GM12878 (cell line): ENCODE data around the gene MXRA7. TPM values are rescaled to one million over a fixed set of nuclear protein-coding genes. Genes with fewer than 3 reads are reported as not detected.

Experiments
- CEBPZ ChIP-seq: fragments of 150-350 bp; IDR thresholded peaks from 2 replicates; pipeline ENCODE4 v1.6.1; 2016; ENCODE audit warnings: low read depth, low read length
- ELK1 ChIP-seq: IDR thresholded peaks from 2 replicates; pipeline ENCODE4 v1.6.1; 2012; ENCODE audit warnings: low read depth, low read length, improper control_type of control experiment
- KAT2A ChIP-seq: conservative IDR thresholded peaks from 2 replicates; pipeline ENCODE4 v1.6.1; 2011; ENCODE audit warnings: low read depth, low read length; ENCODE audit not compliant: control insufficient read depth
- NR2C1 ChIP-seq: fragments of 450-650 bp; IDR thresholded peaks from 2 replicates; pipeline ENCODE4 v1.6.1; 2017; ENCODE audit warnings: antibody characterized with exemption, mild to moderate bottlenecking, moderate library complexity
- ZNF592 ChIP-seq: fragments of 450-650 bp; IDR thresholded peaks from 2 replicates; pipeline ENCODE4 v1.6.1; 2017; ENCODE audit warnings: mild to moderate bottlenecking, moderate library complexity
- polyA plus RNA-seq, 11 experiments: library from polyadenylated mRNA; depleted of rRNA in 4 of 11; unstranded in 6 of 11; stranded (reverse) in 5 of 11; fragments of >200 nt; fragmentation: Nextera tagmentation in 4 of 11; fragmentation: Illumina TruSeq in 1 of 11; extraction: Ambion mirVana in 4 of 11; extraction: Trizol in 1 of 11; gene quantifications; 1 replicate in 1 of 11; 2 replicates in 10 of 11; pipeline versions ENCODE4 v1.2.1 to v1.2.3, GENCODE V29; 2011 to 2016; ENCODE audit warnings: inconsistent platforms in 2 of 11, missing spikeins in 2 of 11, low read depth in 1 of 11
- total RNA-seq, 4 experiments: library from RNA; depleted of rRNA in 3 of 4; stranded (reverse); fragments of >200 nt in 3 of 4; fragmentation: Illumina TruSeq in 1 of 4; extraction: Trizol in 1 of 4; gene quantifications; 2 replicates each; pipeline versions ENCODE4 v1.2.1 to v1.2.3, GENCODE V29; 2013 to 2021

Gene MXRA7
- total and polyA plus RNA-seq, 10 of the 15 experiments (the other 5 are each of a cell fraction or from before 2014, with no cell fraction given): 0.03 to 2.0 (median 0.33) TPM

- TF ChIP-seq CEBPZ: no peak
- TF ChIP-seq KAT2A: no peak
- TF ChIP-seq NR2C1: no peak
- no peak for TF ChIP-seq ZNF592
- TF ChIP-seq ELK1: no peak
Measured at GRCh38 chr17:76691379-76692191, 19.2 kb downstream of the MXRA7 start (continued).
